NB4 (cell line): ENCODE results near the gene C1RL.

Experiments
- MYC ChIP-seq: IDR thresholded peaks from 2 replicates; pipeline ENCODE4 v1.6.1; 2011; ENCODE audit warnings: low read depth, low read length
- POLR2A ChIP-seq: IDR thresholded peaks from 2 replicates; pipeline ENCODE4 v1.6.1; 2011; ENCODE audit warnings: mild to moderate bottlenecking; ENCODE audit not compliant: insufficient read length; ENCODE audit errors: extremely low read depth

DNA sequence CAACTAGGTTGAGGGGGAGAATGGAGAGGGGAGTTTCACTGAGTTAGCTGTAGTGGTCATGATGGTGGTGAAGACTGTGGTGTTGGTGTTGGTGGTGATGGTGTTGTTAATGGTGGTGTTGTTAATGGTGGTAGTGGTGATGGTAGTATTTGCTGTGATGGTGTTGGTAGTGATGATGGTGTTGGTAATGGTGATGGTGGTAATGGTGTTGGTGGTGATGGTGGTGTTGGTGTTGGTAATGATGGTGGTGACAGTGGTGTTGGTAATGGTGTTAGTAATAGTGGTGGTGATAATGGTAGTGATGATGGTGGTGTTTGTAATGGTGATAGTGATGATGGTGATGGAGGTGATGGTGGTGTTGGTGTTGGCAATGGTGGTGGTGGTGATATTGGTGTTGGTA lies 25.9 kb downstream of the C1RL start:
- no peak for TF ChIP-seq POLR2A
- TF ChIP-seq MYC, result no peak
